HG03060 (cell line): ENCODE measurements around the gene CES5A.
"Not testable (repeated sequence)": the region's sequence is repeated elsewhere in the genome, so short reads cannot be mapped to it uniquely, and the experiment has no call there.

Experiments
- ATAC-seq: cut with Tn5 transposase; IDR thresholded peaks from one replicate; pipeline ENCODE4 v1.9.1; 2021; ENCODE audit warnings: low read depth, moderate number of reproducible peaks; ENCODE audit not compliant: unreplicated experiment

Gene CES5A

GRCh38 chr16:55875273-55875672, at the start of gene CES5A:
Gene CES5A, minus strand, starts transcription at chr16:55875373. Its CDS starts 152 bp downstream, at chr16:55875221.
- no peak for ATAC-seq

- no peak for ATAC-seq
Measured at GRCh38 chr16:55922662-55923061, 47.5 kb upstream of the CES5A start.

GRCh38 chr16:55917373-55918160, 42.4 kb upstream of the CES5A start:
- no peak for ATAC-seq

- ATAC-seq: no peak
Measured at GRCh38 chr16:55915096-55915827, 40.1 kb upstream of the CES5A start.

- no peak for ATAC-seq
Measured at GRCh38 chr16:55914383-55914782, 39.2 kb upstream of the CES5A start.

GRCh38 chr16:55913716-55914115, 38.5 kb upstream of the CES5A start:
- no peak for ATAC-seq

- ATAC-seq: not testable (repeated sequence)
Measured at GRCh38 chr16:55913121-55913520, 37.9 kb upstream of the CES5A start.

- no peak for ATAC-seq
Measured at GRCh38 chr16:55912022-55912421, 36.8 kb upstream of the CES5A start.

GRCh38 chr16:55911616-55912015, 36.4 kb upstream of the CES5A start:
- no peak for ATAC-seq

- no peak for ATAC-seq
Measured at GRCh38 chr16:55909876-55910275, 34.7 kb upstream of the CES5A start.

- ATAC-seq: no peak
Measured at GRCh38 chr16:55908641-55909040, 33.5 kb upstream of the CES5A start.

GRCh38 chr16:55907661-55908060, 32.5 kb upstream of the CES5A start:
- ATAC-seq: no peak

- ATAC-seq: no peak
Measured at GRCh38 chr16:55906123-55906522, 30.9 kb upstream of the CES5A start.

- ATAC-seq: no peak
Measured at GRCh38 chr16:55905651-55906050, 30.5 kb upstream of the CES5A start.

GRCh38 chr16:55901566-55902217, 26.5 kb upstream of the CES5A start:
- ATAC-seq: no peak

- ATAC-seq: no peak
Measured at GRCh38 chr16:55900616-55901393, 25.6 kb upstream of the CES5A start.

GRCh38 chr16:55899857-55900256, 24.7 kb upstream of the CES5A start:
- ATAC-seq: no peak

- ATAC-seq: no peak
Measured at GRCh38 chr16:55898592-55898991, 23.4 kb upstream of the CES5A start.

- no peak for ATAC-seq
Measured at GRCh38 chr16:55892821-55893220, 17.6 kb upstream of the CES5A start.

- ATAC-seq: no peak
Measured at GRCh38 chr16:55889518-55889917, 14.3 kb upstream of the CES5A start.

GRCh38 chr16:55888546-55888945, 13.4 kb upstream of the CES5A start:
- no peak for ATAC-seq
